Tibial nerve (tissue), 4 donors: ENCODE data around the gene ANKRD23.

Experiments
- CTCF ChIP-seq, 5 experiments: fragments of 200-600 bp in 3 of 5; fragments of 450-650 bp in 2 of 5; sonication (generic) in 3 of 5; IDR thresholded peaks; one replicate each; pipeline ENCODE4 v1.5.1; 2016 to 2019; ENCODE audit warnings: antibody characterized with exemption in 5 of 5, mild to moderate bottlenecking in 3 of 5, moderate library complexity in 2 of 5
- EP300 ChIP-seq, 2 donors: sonication (generic); formaldehyde crosslinking; IDR thresholded peaks; one replicate each; pipeline ENCODE4 v1.6.1; 2017; ENCODE audit warnings: antibody characterized with exemption in 2 of 2, mild to moderate bottlenecking in 1 of 2
- POLR2A ChIP-seq, 2 donors: fragments of 450-650 bp; IDR thresholded peaks; one replicate each; pipeline ENCODE4 v1.6.1; 2017; ENCODE audit warnings: antibody characterized with exemption in 2 of 2, mild to moderate bottlenecking in 2 of 2, moderate library complexity in 2 of 2

GRCh38 chr2:96887493-96888012, 43.7 kb upstream of the ANKRD23 start:
- no peak for TF ChIP-seq CTCF (IDR thresholded peaks at IDR 0.05)
- TF ChIP-seq POLR2A (IDR thresholded peaks at IDR 0.05), result no peak
- TF ChIP-seq EP300 (IDR thresholded peaks at IDR 0.05), result no peak
